ENCODE results near the gene COPZ1. TPM values are rescaled to one million over a fixed set of nuclear protein-coding genes. Genes with fewer than 3 reads are reported as not detected.
A peak's percentile ranks its signal among the peaks of the same experiment; 100 is the strongest.

The COPZ1 gene, protein sequence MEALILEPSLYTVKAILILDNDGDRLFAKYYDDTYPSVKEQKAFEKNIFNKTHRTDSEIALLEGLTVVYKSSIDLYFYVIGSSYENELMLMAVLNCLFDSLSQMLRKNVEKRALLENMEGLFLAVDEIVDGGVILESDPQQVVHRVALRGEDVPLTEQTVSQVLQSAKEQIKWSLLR
- total RNA-seq (80.9 and 97.9 TPM in 2 replicates), polyA plus RNA-seq (305 and 324 TPM in 2 replicates), polyA minus RNA-seq (ENCODE audit: low replicate concordance) (79.6 and 97.1 TPM in 2 replicates)
- 292 and 325 TPM in 2 replicates for polyA plus RNA-seq (2012)

DNA sequence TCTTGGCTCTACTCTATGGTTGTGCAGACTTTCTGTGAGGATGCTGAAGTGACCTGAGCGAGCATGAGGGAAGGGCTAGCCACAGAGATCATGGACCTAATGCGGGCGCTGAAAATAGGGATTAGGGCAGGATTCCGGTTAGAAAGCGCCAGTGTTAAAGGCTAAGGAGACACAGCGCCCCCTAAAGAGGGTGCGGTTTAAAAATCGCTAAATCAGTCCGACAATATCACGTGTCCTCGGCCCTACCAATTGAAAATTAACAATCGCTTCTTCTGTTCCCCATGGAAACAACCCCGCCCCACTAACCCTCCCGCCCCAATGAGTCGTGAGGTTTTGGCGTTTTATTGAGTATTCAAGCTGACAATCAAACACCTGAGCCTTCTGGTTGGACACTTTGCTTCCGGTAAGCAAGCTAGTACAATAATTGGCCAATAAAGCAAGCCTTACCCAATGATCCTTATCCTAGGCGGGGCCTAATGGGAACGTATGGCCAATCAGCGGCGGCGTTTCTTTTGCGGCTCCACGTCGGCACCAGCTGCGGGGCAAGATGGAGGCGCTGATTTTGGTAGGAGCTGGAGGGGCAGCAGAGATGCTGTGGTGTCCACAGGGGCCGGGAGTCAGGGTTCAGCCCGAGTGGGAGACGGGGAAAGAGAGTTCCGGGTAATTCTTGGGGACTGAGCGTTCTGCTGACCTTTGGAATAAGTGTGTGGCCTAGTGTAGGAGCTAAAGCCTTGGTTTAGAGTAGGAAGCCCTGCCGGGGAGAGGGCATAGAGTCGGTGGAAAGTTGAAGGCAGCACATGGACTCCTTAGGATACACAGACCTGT lies at the start of gene COPZ1:
Gene COPZ1 (plus strand): TSS at position 515 of the 825 bp plus-strand sequence. CDS start 33 bp downstream, at position 548.
- Histone ChIP-seq H2AFZ (ENCODE audit: low read length) (peak within 1 kb of the TSS; percentile 98), H3K79me2 (ENCODE audit: control insufficient read depth, insufficient read depth, low read length) (peaks cover 27% of the 10 kb centered on the region), H3K4me1 (ENCODE audit: control insufficient read depth, extremely low read depth, insufficient read depth, low read length) (peaks cover 13% of the 10 kb centered on the region), H3K4me2 (ENCODE audit: extremely low read depth, insufficient read depth, low read length) (peak within 1 kb of the TSS; percentile 75), H3K9me3 (ENCODE audit: control insufficient read depth, insufficient read depth, low read depth, low read length) (no peaks in the 10 kb centered on the region), H4K20me1 (ENCODE audit: control insufficient read depth, extremely low read depth, insufficient read depth, low read length) (no peaks in the 10 kb centered on the region), H3K36me3 (ENCODE audit: control insufficient read depth, insufficient read depth, low read length) (no peaks in the 10 kb centered on the region), H3K27ac (ENCODE audit: insufficient read depth, low read length) (peak within 1 kb of the TSS; percentile 99), H3K4me3 (replicated peaks in 1 of 4; ENCODE audit: control extremely low read depth in 1 of 4, insufficient read depth in 1 of 4, low read depth in 3 of 4, low read length in 4 of 4) (peak within 1 kb of the TSS; percentile 94 to 100 (median 100)), H3K9ac (ENCODE audit: insufficient read depth, low read length) (peak within 1 kb of the TSS; percentile 97), H3K27me3 (ENCODE audit: control insufficient read depth, insufficient read depth, low read length) (no peaks in the 10 kb centered on the region)
- peak; percentile 100 for DNase-seq (ENCODE audit: low read depth in 2 of 2)
- TF ChIP-seq EZH2 (IDR thresholded peaks at IDR 0.05; ENCODE audit: low read length, missing control alignments) = no peak
- TF ChIP-seq, protein P1, sequence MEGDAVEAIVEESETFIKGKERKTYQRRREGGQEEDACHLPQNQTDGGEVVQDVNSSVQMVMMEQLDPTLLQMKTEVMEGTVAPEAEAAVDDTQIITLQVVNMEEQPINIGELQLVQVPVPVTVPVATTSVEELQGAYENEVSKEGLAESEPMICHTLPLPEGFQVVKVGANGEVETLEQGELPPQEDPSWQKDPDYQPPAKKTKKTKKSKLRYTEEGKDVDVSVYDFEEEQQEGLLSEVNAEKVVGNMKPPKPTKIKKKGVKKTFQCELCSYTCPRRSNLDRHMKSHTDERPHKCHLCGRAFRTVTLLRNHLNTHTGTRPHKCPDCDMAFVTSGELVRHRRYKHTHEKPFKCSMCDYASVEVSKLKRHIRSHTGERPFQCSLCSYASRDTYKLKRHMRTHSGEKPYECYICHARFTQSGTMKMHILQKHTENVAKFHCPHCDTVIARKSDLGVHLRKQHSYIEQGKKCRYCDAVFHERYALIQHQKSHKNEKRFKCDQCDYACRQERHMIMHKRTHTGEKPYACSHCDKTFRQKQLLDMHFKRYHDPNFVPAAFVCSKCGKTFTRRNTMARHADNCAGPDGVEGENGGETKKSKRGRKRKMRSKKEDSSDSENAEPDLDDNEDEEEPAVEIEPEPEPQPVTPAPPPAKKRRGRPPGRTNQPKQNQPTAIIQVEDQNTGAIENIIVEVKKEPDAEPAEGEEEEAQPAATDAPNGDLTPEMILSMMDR (conservative IDR thresholded peaks at IDR 0.05 in 1 of 2, IDR thresholded peaks at IDR 0.05 in 1 of 2; ENCODE audit: low read depth in 1 of 2, low read length in 2 of 2) = peak; percentile 76 to 80

DNA sequence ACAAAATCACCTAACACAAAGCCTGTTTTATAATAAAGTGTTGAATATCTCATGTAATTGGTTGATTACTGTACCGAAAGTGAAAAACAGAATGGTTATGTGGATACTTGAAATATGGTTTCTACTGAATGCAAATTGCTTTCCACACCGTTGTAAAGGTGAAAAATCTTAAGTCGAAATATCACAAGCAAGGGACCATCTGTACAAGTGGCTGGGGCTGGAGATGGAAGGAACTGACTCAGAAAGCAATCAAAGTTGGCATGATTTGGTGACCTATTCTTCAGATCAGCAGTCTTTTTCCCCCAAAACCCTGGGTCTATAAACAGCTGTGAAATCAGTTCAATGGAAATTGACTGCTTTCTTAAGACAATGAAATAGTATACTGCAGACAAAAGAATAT lies 48.6 kb upstream of the COPZ1 start:
- H3K27ac ChIP-seq (ENCODE audit: insufficient read depth, low read length) = no peak overlapping the region
- DNase-seq (ENCODE audit: low read depth in 2 of 2) = no peak

More for the DNA sequence above, 48.6 kb upstream of the COPZ1 start:
- H3K79me2 ChIP-seq (ENCODE audit: control insufficient read depth, insufficient read depth, low read length) = peaks cover 78% of the 10 kb centered on the region
- no peak overlapping the region for H3K4me2 ChIP-seq (ENCODE audit: extremely low read depth, insufficient read depth, low read length)
- no peaks in the 10 kb centered on the region for H3K4me1 ChIP-seq (ENCODE audit: control insufficient read depth, extremely low read depth, insufficient read depth, low read length)
- H3K9me3 ChIP-seq (ENCODE audit: control insufficient read depth, insufficient read depth, low read depth, low read length) = no peaks in the 10 kb centered on the region
- H2AFZ ChIP-seq (ENCODE audit: low read length) = no peak overlapping the region
- H3K36me3 ChIP-seq (ENCODE audit: control insufficient read depth, insufficient read depth, low read length) = peaks cover 7% of the 10 kb centered on the region
- no peaks in the 10 kb centered on the region for H4K20me1 ChIP-seq (ENCODE audit: control insufficient read depth, extremely low read depth, insufficient read depth, low read length)
- H3K4me3 ChIP-seq (replicated peaks in 1 of 4; ENCODE audit: control extremely low read depth in 1 of 4, insufficient read depth in 1 of 4, low read depth in 3 of 4, low read length in 4 of 4) = no peak overlapping the region
- no peaks in the 10 kb centered on the region for H3K27me3 ChIP-seq (ENCODE audit: control insufficient read depth, insufficient read depth, low read length)
- no peak overlapping the region for H3K9ac ChIP-seq (ENCODE audit: insufficient read depth, low read length)
- TF ChIP-seq, protein P1 (conservative IDR thresholded peaks at IDR 0.05 in 1 of 2, IDR thresholded peaks at IDR 0.05 in 1 of 2; ENCODE audit: low read depth in 1 of 2, low read length in 2 of 2) = no peak
- no peak for TF ChIP-seq EZH2 (IDR thresholded peaks at IDR 0.05; ENCODE audit: low read length, missing control alignments)
